Loucy (cell line): ENCODE data around the gene PRIMA1.

Experiments
- H2AFZ ChIP-seq: fragments of 200-600 bp; sonication (generic); 2 replicates; pipeline ENCODE4 v1.6.0; 2016; ENCODE audit warnings: antibody characterized with exemption, mild to moderate bottlenecking, low read length, moderate library complexity
- H3F3A ChIP-seq: fragments of 200-600 bp; 2 replicates; pipeline ENCODE4 v1.6.0; 2016; ENCODE audit warnings: antibody characterized with exemption, low read depth, mild to moderate bottlenecking
- H3K27me3 ChIP-seq: fragments of 200-600 bp; sonication (generic); 2 replicates; pipeline ENCODE4 v1.6.1; 2014; ENCODE audit warnings: low read length, mild to moderate bottlenecking; ENCODE audit not compliant: insufficient read depth, poor library complexity, severe bottlenecking
- H3K36me3 ChIP-seq: fragments of 200-600 bp; sonication (generic); 2 replicates; pipeline ENCODE4 v1.6.1; 2016; ENCODE audit warnings: low read length; ENCODE audit not compliant: insufficient read depth
- H3K4me1 ChIP-seq: fragments of 200-600 bp; sonication (generic); 2 replicates; pipeline ENCODE4 v1.5.1; 2014; ENCODE audit warnings: low read length, mild to moderate bottlenecking; ENCODE audit not compliant: insufficient read depth, poor library complexity, severe bottlenecking
- H3K4me2 ChIP-seq: fragments of 200-600 bp; sonication (generic); 2 replicates; pipeline ENCODE4 v1.6.0; 2014; ENCODE audit warnings: antibody characterized with exemption, low read length, low read depth, mild to moderate bottlenecking; ENCODE audit not compliant: poor library complexity, severe bottlenecking
- H3K4me3 ChIP-seq: fragments of 200-600 bp; sonication (generic); 2 replicates; pipeline ENCODE4 v1.5.1; 2014; ENCODE audit warnings: low read length, mild to moderate bottlenecking, mixed read lengths; ENCODE audit not compliant: poor library complexity, severe bottlenecking
- H3K79me2 ChIP-seq: fragments of 200-600 bp; sonication (generic); 2 replicates; pipeline ENCODE4 v1.6.1; 2014; ENCODE audit warnings: low read length; ENCODE audit not compliant: insufficient read depth
- H3K9ac ChIP-seq: fragments of 200-600 bp; sonication (generic); 2 replicates; pipeline ENCODE4 v1.6.0; 2014; ENCODE audit warnings: mild to moderate bottlenecking, low read depth, low read length, moderate library complexity; ENCODE audit not compliant: poor library complexity, severe bottlenecking
- H3K9me2 ChIP-seq: fragments of 200-600 bp; sonication (generic); replicated peaks from 2 replicates; pipeline ENCODE4 v1.6.1; 2016; ENCODE audit warnings: low read depth, low read length, mixed read lengths
- H3K9me3 ChIP-seq: fragments of 200-600 bp; sonication (generic); 2 replicates; pipeline ENCODE4 v1.6.1; 2014; ENCODE audit warnings: mild to moderate bottlenecking, antibody characterized with exemption, low read length, low read depth; ENCODE audit not compliant: insufficient read depth
- H4K20me1 ChIP-seq: fragments of 200-600 bp; sonication (generic); 2 replicates; pipeline ENCODE4 v1.6.0; 2014; ENCODE audit warnings: antibody characterized with exemption, low read length, mild to moderate bottlenecking; ENCODE audit not compliant: insufficient read depth, poor library complexity, severe bottlenecking
- EZH2phosphoT487 ChIP-seq: fragments of 200-600 bp; IDR thresholded peaks from 2 replicates; pipeline ENCODE4 v1.6.1; 2018; ENCODE audit warnings: antibody characterized with exemption, mild to moderate bottlenecking, moderate library complexity, borderline replicate concordance
- TF ChIP-seq, protein P1 (sequence below): fragments of 200-600 bp; sonication (generic); conservative IDR thresholded peaks from 2 replicates; pipeline ENCODE4 v1.5.1; 2014; ENCODE audit warnings: mild to moderate bottlenecking, antibody characterized with exemption, low read length

PRIMA1 gene

GRCh38 chr14:93825235-93825553 is 36.9 kb upstream of the PRIMA1 start:
- H3F3A ChIP-seq = no peaks in the 10 kb centered on the region
- H3K79me2 ChIP-seq = no peaks in the 10 kb centered on the region
- no peaks in the 10 kb centered on the region for H3K36me3 ChIP-seq
- no peaks in the 10 kb centered on the region for H3K27me3 ChIP-seq
- no peak overlapping the region for H3K9ac ChIP-seq
- no peaks in the 10 kb centered on the region for H4K20me1 ChIP-seq
- no peak overlapping the region for H2AFZ ChIP-seq
- H3K4me3 ChIP-seq = no peak overlapping the region
- TF ChIP-seq EZH2phosphoT487 = no peak
- TF ChIP-seq, protein P1, sequence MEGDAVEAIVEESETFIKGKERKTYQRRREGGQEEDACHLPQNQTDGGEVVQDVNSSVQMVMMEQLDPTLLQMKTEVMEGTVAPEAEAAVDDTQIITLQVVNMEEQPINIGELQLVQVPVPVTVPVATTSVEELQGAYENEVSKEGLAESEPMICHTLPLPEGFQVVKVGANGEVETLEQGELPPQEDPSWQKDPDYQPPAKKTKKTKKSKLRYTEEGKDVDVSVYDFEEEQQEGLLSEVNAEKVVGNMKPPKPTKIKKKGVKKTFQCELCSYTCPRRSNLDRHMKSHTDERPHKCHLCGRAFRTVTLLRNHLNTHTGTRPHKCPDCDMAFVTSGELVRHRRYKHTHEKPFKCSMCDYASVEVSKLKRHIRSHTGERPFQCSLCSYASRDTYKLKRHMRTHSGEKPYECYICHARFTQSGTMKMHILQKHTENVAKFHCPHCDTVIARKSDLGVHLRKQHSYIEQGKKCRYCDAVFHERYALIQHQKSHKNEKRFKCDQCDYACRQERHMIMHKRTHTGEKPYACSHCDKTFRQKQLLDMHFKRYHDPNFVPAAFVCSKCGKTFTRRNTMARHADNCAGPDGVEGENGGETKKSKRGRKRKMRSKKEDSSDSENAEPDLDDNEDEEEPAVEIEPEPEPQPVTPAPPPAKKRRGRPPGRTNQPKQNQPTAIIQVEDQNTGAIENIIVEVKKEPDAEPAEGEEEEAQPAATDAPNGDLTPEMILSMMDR = no peak
- H3K4me1 ChIP-seq = no peaks in the 10 kb centered on the region
- no peaks in the 10 kb centered on the region for H3K9me2 ChIP-seq
- peaks cover 2% of the 10 kb centered on the region; the same call in 1 of the 2 replicates for H3K9me3 ChIP-seq
- H3K4me2 ChIP-seq = no peak overlapping the region

DNA sequence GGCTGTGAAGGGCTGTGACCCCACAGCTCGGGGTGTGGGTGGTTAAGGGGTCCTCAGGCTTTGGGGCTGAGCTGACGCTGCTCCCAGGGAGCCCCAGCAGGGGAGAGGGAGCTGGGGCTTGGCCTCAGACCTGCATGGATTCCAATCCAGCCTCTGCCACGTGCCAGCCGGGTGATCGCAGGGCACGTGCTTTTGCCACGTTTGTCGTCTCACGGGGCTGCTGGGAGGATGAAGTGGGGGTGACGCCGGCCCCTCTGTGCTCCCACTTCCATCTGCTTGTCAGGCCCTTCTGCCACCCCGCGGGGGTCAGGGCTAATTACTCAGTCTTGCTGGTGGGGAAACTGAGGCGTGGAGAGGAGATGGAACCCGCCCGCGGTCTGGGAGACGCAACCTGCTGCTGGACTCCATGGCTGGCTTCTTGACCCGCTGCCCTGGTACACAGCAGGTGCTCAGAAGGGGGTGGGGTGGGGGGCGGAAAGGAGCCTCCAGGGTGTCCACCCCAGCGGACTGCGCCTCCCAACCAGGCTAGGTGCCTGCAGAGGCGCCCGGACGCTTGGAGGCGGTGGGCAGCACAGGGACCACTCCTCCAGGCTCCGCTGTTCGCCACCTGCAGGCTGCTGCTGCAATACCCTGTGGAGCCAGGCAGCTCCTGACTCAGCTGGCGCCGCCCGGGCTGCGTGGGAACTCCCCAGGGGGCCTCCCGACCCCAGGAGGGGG is 36.4 kb upstream of the PRIMA1 start:
- no peak overlapping the region for H3K9ac ChIP-seq
- no peak overlapping the region for H3K4me3 ChIP-seq
- H3F3A ChIP-seq = no peaks in the 10 kb centered on the region
- H3K4me2 ChIP-seq = no peak overlapping the region
- H3K9me3 ChIP-seq = peaks cover 2% of the 10 kb centered on the region; the same call in 1 of the 2 replicates
- H3K4me1 ChIP-seq = no peaks in the 10 kb centered on the region
- no peaks in the 10 kb centered on the region for H4K20me1 ChIP-seq
- TF ChIP-seq, protein P1 = no peak
- TF ChIP-seq EZH2phosphoT487 = no peak
- no peaks in the 10 kb centered on the region for H3K79me2 ChIP-seq
- H3K27me3 ChIP-seq = no peaks in the 10 kb centered on the region
- no peaks in the 10 kb centered on the region for H3K9me2 ChIP-seq
- no peaks in the 10 kb centered on the region for H3K36me3 ChIP-seq
- no peak overlapping the region for H2AFZ ChIP-seq

GRCh38 chr14:93824076-93824475 is 35.8 kb upstream of the PRIMA1 start:
- no peak for TF ChIP-seq EZH2phosphoT487
- TF ChIP-seq, protein P1 = no peak
- Histone ChIP-seq H4K20me1 (no peaks in the 10 kb centered on the region), H3K9me3 (peaks cover 2% of the 10 kb centered on the region; the same call in 1 of the 2 replicates), H3K27me3 (no peaks in the 10 kb centered on the region), H3F3A (no peaks in the 10 kb centered on the region), H3K9me2 (no peaks in the 10 kb centered on the region), H2AFZ (no peak overlapping the region), H3K79me2 (no peaks in the 10 kb centered on the region), H3K36me3 (no peaks in the 10 kb centered on the region), H3K4me3 (no peak overlapping the region), H3K4me1 (no peaks in the 10 kb centered on the region), H3K9ac (no peak overlapping the region), H3K4me2 (no peak overlapping the region)
